ENCODE results near the gene AGPAT3.

GRCh38 chr21:43911935-43912487 lies 47.0 kb downstream of the AGPAT3 start:
- no peak for TF ChIP-seq CTCF (IDR thresholded peaks at IDR 0.05; ENCODE audit: low read depth, low read length, poor library complexity, severe bottlenecking)
- TF ChIP-seq EZH2phosphoT487 (IDR thresholded peaks at IDR 0.05; ENCODE audit: borderline replicate concordance, low read length): no peak
